Activated CD8-positive, alpha-beta memory T cell treated with anti-CD3 and anti-CD28 coated beads, Interleukin-2, amount 10 ng/mL, durations not matched to agents 7 days and 5 days (primary cell): Measurements from ENCODE around the gene CTNNA3. TPM values are rescaled to one million over a fixed set of nuclear protein-coding genes. Genes with fewer than 3 reads are reported as not detected.

ENCODE experiments used
- ATAC-seq: fragments of 150-1000 bp; cut with Tn5 transposase; one replicate; pipeline ENCODE4 v1.10.0; 2021; ENCODE audit warnings: moderate library complexity
- CTCF ChIA-PET: fragments of 350-600 bp; sonication (Branson Sonifier 250); formaldehyde crosslinking; loops from one replicate; lab custom pipeline; 2021; ENCODE audit warnings: antibody characterized with exemption; lab: Charles Lee
- DNase-seq: peaks from one replicate; pipeline ENCODE4 v3.0.0-alpha.2; 2020
- H3K27ac Mint-ChIP-seq: one replicate; pipeline ENCODE4 v1.8.0; 2021; ENCODE audit warnings: mild to moderate bottlenecking, mixed read lengths
- H3K27me3 Mint-ChIP-seq: one replicate; pipeline ENCODE4 v1.8.0; 2021; ENCODE audit warnings: mixed read lengths
- H3K36me3 Mint-ChIP-seq: one replicate; pipeline ENCODE4 v1.8.0; 2021; ENCODE audit warnings: mild to moderate bottlenecking, mixed read lengths
- H3K4me1 Mint-ChIP-seq: one replicate; pipeline ENCODE4 v1.8.0; 2021; ENCODE audit warnings: mixed read lengths
- H3K4me3 Mint-ChIP-seq: one replicate; pipeline ENCODE4 v1.8.0; 2021; ENCODE audit warnings: mild to moderate bottlenecking, moderate library complexity, mixed read lengths
- H3K9me3 Mint-ChIP-seq: one replicate; pipeline ENCODE4 v1.8.0; 2022; ENCODE audit warnings: low read depth, mixed read lengths
- total RNA-seq, 2 experiments: library from RNA; stranded (reverse); gene quantifications; one replicate each; pipeline ENCODE4 v1.2.3, GENCODE V29; 2021

Gene CTNNA3
- total RNA-seq, 2 experiments from 2014 or later, result 0.61 TPM; not detected in 1

DNA sequence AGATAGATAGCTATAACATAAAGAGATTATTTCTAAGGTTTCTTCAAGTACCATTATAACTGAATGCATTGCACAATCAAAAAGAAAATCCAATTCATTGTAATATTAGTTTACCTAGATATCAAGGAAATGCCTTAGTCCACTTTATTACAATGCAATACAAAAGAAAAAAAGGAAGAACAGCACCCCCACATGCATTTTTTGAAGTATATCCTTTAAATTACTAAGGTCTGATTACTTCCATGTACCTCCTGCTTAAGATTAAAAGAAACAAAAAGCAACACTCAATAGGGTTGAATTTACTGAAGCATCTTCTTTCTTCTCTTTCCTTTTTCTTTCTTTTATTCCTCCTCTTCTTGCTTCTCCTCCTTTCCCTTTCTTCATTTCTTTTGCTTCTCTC is 1743.9 kb downstream of the CTNNA3 start:
- Mint-ChIP-seq H3K4me3 (no peak overlapping the region), H3K36me3 (no peaks in the 10 kb centered on the region), H3K27me3 (no peaks in the 10 kb centered on the region), H3K27ac (no peak overlapping the region), H3K9me3 (peaks cover 2% of the 10 kb centered on the region), H3K4me1 (no peaks in the 10 kb centered on the region)
- CTCF ChIA-PET, result no interaction called here
- ATAC-seq (no peak), DNase-seq (no peak)

DNA sequence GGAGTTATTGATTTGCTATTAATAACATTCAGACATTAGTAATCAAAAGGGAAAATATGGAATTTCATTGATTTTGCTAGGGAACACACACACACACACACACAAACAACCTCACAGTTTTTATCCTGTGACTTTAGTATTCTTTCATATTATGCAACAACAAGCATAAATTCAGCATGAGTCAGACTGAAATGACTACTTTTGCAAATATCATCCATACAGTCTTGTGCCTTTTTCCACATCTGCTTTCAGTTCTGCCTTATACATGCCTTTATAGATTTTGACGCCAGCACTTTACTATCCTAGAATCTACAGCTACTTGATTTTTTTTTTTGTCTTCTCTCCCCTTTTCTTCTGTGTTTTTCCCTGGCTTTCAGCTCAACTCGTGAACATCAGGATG is 1745.9 kb downstream of the CTNNA3 start:
- H3K36me3 Mint-ChIP-seq, result no peaks in the 10 kb centered on the region
- H3K4me3 Mint-ChIP-seq, result no peak overlapping the region
- no peaks in the 10 kb centered on the region for H3K4me1 Mint-ChIP-seq
- H3K9me3 Mint-ChIP-seq, result peaks cover 2% of the 10 kb centered on the region
- no peak overlapping the region for H3K27ac Mint-ChIP-seq
- DNase-seq (no peak), ATAC-seq (no peak)
- H3K27me3 Mint-ChIP-seq, result no peaks in the 10 kb centered on the region
- CTCF ChIA-PET, result no interaction called here

DNA sequence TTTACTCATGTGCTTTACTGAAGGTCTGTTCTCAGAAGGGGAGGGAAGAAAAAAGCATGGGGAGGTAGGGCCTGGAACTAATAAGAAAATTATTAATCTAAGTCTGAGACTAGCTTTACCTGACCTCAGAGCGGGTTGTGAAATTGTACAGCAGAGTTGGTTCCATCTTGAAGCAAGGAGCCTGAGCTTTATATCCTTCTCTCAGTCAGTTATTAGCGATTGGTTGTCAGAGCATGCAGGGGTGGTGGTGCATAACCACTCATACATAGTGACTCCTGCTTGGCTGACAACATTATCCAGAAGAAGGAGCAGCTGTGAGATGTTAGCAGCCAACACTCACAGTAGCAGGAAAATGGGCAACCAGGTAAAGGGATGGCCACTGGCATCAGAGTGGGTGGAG is 1746.5 kb downstream of the CTNNA3 start:
- Mint-ChIP-seq H3K36me3 (no peaks in the 10 kb centered on the region), H3K9me3 (peaks cover 2% of the 10 kb centered on the region), H3K4me1 (no peaks in the 10 kb centered on the region), H3K4me3 (no peak overlapping the region), H3K27ac (no peak overlapping the region), H3K27me3 (no peaks in the 10 kb centered on the region)
- DNase-seq (no peak), ATAC-seq (no peak)
- CTCF ChIA-PET, result no interaction called here

DNA sequence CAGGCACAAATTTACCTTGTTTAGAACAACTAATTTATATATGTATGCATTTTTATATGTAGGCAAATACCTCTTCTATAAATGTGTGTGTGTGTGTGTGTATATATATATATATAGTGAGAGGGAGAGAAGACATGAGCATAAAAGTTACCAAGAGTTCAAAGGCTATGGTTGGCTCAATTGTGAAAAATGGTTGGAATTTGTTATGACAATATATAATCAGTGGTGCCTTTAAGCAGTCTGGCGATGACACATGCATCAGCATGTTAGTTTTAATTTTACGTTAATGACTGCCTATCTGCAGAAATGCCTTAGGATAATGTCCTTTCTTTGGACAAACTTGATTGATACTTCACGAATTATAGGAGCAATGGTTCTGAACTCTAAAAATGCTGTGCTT is 1750.9 kb downstream of the CTNNA3 start:
- Mint-ChIP-seq H3K4me3 (no peak overlapping the region), H3K27ac (no peak overlapping the region), H3K36me3 (no peaks in the 10 kb centered on the region), H3K27me3 (no peaks in the 10 kb centered on the region), H3K4me1 (no peaks in the 10 kb centered on the region), H3K9me3 (peaks cover 2% of the 10 kb centered on the region)
- DNase-seq (no peak), ATAC-seq (no peak)
- CTCF ChIA-PET, result no interaction called here

DNA sequence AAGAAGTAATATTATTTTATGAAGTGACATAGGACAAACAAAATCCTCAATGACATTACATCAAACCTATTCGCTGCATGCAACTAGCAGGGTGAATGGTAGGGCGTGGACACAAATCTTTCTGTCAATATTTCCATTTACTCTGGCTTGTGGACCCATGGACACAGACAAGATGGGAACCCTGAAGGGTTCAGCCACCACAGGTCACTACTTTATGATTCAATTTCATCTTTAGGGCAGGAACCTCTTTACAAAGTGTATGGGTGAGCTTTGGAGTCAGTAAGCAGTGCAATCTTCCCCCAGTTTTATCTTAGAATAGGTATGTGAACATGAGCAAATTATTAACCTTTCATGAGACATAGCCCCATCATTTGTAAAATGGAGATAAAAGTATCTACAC is 1752.5 kb downstream of the CTNNA3 start:
- Mint-ChIP-seq H3K27me3 (no peaks in the 10 kb centered on the region), H3K27ac (no peak overlapping the region), H3K9me3 (peaks cover 2% of the 10 kb centered on the region), H3K36me3 (no peaks in the 10 kb centered on the region), H3K4me3 (no peak overlapping the region), H3K4me1 (no peaks in the 10 kb centered on the region)
- CTCF ChIA-PET, result no interaction called here
- no peak for DNase-seq
- ATAC-seq, result no peak

DNA sequence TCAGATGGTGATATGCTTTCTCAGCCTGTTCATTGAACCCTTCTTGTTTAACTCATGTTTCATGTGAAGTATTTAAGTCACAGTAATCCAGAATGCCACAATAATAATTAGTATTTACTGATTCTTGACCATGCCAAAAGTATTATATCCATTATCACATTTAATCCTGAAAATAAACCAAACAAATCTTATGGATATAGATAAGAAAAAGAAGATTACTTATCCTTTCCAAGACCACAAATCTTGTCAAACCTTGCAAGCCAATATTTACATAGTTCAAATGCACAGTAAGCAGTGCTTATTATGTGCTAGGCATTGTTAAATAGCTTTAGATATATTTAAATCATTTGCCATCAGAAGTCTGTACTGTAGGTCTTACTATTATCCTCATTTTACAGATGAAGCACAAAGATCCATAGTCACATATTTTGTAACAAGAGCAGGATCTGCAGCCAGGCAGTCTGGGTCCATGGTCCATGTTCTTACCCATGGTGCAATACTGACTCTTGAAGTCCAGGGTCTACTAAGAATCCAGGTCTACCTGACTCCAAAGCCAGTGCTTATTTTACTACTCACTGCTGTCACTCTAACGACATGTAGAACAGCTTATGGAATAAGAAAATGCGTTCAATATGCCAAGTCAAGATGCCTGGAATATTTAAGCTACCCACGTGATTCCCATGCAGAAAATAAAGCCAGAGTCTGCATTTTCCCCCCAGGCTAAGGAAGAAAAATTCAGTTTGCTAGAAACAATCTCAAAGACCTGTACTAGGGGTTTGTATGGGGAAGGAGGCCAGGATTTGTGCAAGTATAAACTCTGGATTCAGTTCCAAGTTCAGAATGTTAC is 1755.0 kb downstream of the CTNNA3 start:
- no peaks in the 10 kb centered on the region for H3K27me3 Mint-ChIP-seq
- H3K4me1 Mint-ChIP-seq, result no peaks in the 10 kb centered on the region
- no peak for DNase-seq
- ATAC-seq, result no peak
- CTCF ChIA-PET, result no interaction called here
- H3K4me3 Mint-ChIP-seq, result no peak overlapping the region
- peaks cover 2% of the 10 kb centered on the region for H3K9me3 Mint-ChIP-seq
- H3K36me3 Mint-ChIP-seq, result no peaks in the 10 kb centered on the region
- H3K27ac Mint-ChIP-seq, result no peak overlapping the region

DNA sequence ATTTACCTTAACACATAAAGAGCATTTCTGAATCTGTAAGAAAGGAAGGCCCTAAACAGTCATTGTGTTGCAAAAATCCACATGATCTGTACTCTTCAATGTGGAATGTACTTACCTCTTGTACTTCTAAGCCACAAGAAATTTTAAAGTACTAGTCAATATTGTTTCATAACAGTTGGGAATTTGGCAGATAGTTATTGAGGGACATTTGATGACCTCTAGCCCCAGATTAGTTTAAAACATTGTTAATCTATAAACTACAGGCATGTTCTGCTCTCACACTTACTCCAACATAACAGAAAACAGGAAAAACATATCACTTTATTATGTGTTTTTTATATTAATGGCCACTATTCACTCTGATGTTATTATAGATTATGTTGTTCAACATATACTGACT is 1755.9 kb downstream of the CTNNA3 start:
- H3K4me1 Mint-ChIP-seq, result no peaks in the 10 kb centered on the region

DNA sequence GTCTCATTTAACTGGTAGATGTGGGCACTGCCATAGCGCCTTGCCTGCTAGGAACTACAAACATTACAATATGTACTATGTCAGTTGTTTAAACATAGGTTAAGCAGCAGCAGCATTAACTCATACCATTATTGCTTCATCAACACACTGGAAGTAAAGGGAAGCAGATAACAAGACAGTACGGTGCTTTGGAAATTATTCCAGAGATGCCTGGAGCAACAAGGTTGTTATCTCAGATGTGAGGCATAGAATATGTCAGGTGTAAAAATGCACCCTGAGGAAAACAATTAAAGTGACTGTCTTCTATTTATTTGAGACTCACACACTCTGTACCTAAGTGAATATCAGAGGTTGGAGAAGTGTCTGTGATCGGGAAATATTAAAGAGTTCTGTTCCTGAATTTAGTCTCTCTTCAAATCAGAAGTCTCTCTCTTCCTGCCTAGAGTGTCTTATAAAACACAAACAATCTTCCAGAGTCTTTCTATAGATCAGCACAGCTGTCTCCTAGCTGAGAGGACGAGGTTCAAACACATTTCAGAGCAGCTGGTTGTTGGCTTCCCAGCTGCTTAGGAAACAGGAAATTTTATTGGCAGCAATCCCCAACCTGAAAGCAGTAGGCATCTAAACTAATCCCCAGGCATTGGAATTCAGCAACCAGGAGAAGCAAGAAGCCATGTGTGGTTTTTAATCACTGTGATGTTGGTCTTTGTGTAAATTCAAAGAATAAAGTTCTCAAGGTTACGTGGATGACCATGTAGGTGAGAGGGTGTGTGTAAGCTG is 1764.5 kb downstream of the CTNNA3 start:
- Mint-ChIP-seq H3K27me3 (no peaks in the 10 kb centered on the region), H3K4me1 (no peaks in the 10 kb centered on the region), H3K27ac (no peak overlapping the region), H3K36me3 (no peaks in the 10 kb centered on the region), H3K9me3 (peaks cover 5% of the 10 kb centered on the region), H3K4me3 (no peak overlapping the region)
- no peak for ATAC-seq
- CTCF ChIA-PET, result no interaction called here
- DNase-seq, result no peak

More for the DNA sequence above, 1755.9 kb downstream of the CTNNA3 start:
- H3K36me3 Mint-ChIP-seq, result no peaks in the 10 kb centered on the region
- no peak overlapping the region for H3K4me3 Mint-ChIP-seq
- CTCF ChIA-PET, result no interaction called here
- peaks cover 2% of the 10 kb centered on the region for H3K9me3 Mint-ChIP-seq
- H3K27me3 Mint-ChIP-seq, result no peaks in the 10 kb centered on the region
- ATAC-seq (no peak), DNase-seq (no peak)
- H3K27ac Mint-ChIP-seq, result no peak overlapping the region

DNA sequence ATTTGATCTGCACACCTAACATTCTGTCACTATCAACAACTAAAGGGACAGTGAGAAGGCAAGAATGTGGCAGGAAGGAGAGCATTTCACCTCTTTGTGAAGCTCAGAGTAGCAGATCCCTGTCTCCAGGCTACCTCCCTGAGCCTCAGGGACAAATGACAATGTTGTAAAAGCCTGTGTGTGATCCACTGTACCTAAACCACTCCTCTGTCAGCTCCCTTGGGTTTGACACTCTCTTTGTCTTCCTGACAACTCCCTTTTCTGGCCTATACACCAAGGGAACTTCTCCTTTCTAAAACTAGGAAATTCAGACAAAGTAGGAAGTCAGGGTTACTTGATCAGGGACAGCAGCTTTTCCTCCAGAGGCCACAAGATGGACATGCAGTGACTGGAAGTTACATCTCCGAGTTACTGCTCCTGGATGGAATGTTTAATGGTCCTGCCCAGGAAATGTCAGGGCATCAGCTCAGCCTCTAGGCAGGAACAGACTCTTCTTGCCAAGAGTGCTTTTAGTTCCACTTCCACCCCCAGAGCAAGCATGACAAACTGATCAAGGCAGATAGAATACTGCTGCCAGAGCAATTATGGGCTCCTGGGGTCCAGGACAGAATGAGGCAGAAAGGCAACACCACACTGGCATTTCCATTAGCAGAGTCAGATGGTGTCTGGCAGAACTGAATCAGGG is 1784.7 kb downstream of the CTNNA3 start:
- DNase-seq (no peak), ATAC-seq (no peak)
- no peaks in the 10 kb centered on the region for H3K9me3 Mint-ChIP-seq
- no peaks in the 10 kb centered on the region for H3K36me3 Mint-ChIP-seq
- H3K4me3 Mint-ChIP-seq, result no peak overlapping the region
- no peak overlapping the region for H3K27ac Mint-ChIP-seq
- CTCF ChIA-PET, result no interaction called here
- H3K4me1 Mint-ChIP-seq, result no peaks in the 10 kb centered on the region
- no peaks in the 10 kb centered on the region for H3K27me3 Mint-ChIP-seq

DNA sequence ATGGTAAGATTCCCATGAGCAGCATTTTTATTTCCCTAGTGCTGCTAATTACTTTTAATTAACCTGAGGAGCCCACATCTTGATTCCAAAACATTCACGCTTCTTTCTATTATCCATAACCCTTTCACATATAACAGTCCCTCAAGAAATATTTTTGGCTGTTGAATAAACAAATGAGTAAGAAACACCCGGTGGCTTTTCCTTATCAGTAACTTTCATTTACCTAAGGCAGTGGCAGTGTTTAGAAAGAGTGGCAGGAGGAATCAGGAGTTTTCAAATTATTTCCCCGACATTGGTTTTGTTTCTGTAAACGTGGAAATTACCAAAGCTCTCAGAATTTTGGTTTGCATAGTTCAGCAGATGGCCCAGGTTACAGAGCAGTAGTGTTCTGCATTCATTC is 1785.8 kb downstream of the CTNNA3 start:
- CTCF ChIA-PET, result no interaction called here
- Mint-ChIP-seq H3K27ac (no peak overlapping the region), H3K9me3 (no peaks in the 10 kb centered on the region), H3K4me1 (no peaks in the 10 kb centered on the region), H3K27me3 (no peaks in the 10 kb centered on the region), H3K4me3 (no peak overlapping the region), H3K36me3 (no peaks in the 10 kb centered on the region)
- no peak for ATAC-seq
- no peak for DNase-seq

DNA sequence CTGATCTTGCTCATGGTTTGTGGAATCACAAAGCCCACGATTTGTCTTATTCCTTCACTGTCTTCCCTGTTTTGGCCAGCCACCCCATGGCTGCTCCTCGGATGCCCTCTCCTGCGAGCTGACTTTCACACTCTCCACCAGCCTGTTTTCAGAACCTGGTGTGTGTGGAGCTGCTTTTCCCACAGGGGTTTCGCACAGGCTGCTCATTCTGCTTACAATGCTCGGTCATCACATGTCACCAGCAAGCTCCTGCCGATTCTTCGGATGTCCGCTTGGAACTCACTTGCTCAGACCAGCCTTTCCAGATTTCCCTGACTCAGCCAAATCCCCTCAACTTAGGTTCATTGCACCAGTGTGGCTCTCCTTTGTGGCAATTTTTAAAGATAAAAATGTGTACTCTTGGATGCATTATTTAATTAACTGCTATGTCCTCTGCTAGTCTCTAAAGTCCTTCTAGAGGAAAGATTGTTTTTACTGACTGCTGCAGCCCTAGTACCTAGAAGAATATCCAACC is 1788.7 kb downstream of the CTNNA3 start:
- no peak overlapping the region for H3K27ac Mint-ChIP-seq
- H3K27me3 Mint-ChIP-seq, result no peaks in the 10 kb centered on the region
- no peak for ATAC-seq
- no peaks in the 10 kb centered on the region for H3K36me3 Mint-ChIP-seq
- H3K9me3 Mint-ChIP-seq, result peaks cover 2% of the 10 kb centered on the region
- DNase-seq, result no peak
- CTCF ChIA-PET, result no interaction called here
- no peaks in the 10 kb centered on the region for H3K4me1 Mint-ChIP-seq
- H3K4me3 Mint-ChIP-seq, result no peak overlapping the region

DNA sequence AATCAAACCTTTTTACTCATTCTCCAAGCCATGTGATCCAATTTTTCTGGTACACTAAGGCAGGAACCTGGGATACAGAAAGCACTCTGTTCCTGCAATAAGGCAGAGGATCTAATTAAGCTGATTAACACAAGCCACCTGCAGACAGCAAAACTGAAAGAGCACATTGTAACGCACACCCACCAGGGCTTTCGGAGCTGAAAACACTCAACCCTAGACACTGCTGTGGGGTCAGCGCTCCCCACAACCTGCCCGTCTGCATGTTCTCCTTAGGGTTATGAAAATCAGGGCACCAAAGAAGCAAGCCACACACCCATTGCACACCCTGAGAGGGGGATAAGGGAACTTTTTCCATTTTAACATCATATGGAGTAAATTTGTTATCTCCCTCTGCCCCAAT is 1792.4 kb downstream of the CTNNA3 start:
- CTCF ChIA-PET, result no interaction called here

DNA sequence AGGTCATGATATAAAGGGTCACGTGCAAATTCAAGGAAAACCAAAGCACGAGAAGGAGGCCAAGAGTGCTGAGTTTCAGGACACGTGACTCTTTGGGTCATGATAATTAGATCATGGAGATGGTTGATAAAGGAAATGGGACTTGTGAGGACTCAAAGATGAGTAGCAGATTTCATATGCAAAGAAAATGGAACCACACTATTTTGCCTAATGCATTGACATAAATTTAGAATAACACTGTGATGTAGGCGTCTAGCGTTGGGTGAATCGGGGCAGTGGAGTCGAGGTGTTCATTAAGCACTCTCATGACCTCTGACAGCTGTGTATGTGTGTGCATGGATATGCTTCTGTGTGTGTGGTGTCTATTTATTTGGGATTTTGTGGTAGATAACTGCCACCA is 1795.7 kb downstream of the CTNNA3 start:
- no peaks in the 10 kb centered on the region for H3K4me1 Mint-ChIP-seq
- no peaks in the 10 kb centered on the region for H3K27me3 Mint-ChIP-seq
- no peak overlapping the region for H3K4me3 Mint-ChIP-seq
- no peak overlapping the region for H3K27ac Mint-ChIP-seq
- no peak for DNase-seq
- peaks cover 4% of the 10 kb centered on the region for H3K9me3 Mint-ChIP-seq
- ATAC-seq, result no peak
- CTCF ChIA-PET, result no interaction called here
- no peaks in the 10 kb centered on the region for H3K36me3 Mint-ChIP-seq

More for the DNA sequence above, 1792.4 kb downstream of the CTNNA3 start:
- Mint-ChIP-seq H3K4me1 (no peaks in the 10 kb centered on the region), H3K27ac (no peak overlapping the region), H3K36me3 (no peaks in the 10 kb centered on the region), H3K27me3 (no peaks in the 10 kb centered on the region), H3K9me3 (peaks cover 2% of the 10 kb centered on the region), H3K4me3 (no peak overlapping the region)
- no peak for ATAC-seq
- no peak for DNase-seq
